H9 (cell line): Measurements from ENCODE around the gene OMP. TPM values are rescaled to one million over a fixed set of nuclear protein-coding genes. Genes with fewer than 3 reads are reported as not detected.

Experiments
- DNase-seq: peaks from one replicate; pipeline ENCODE4 v3.0.0-alpha.2; 2017
- H2AFZ ChIP-seq: one replicate; pipeline ENCODE4 v1.6.1; 2013; ENCODE audit warnings: mild to moderate bottlenecking, low read length, control low read depth, moderate library complexity
- H2AK5ac ChIP-seq: 2 replicates; pipeline ENCODE4 v1.6.1; 2013; ENCODE audit warnings: low read length, control low read depth, mixed read lengths; ENCODE audit not compliant: insufficient read length
- H2BK120ac ChIP-seq: one replicate; pipeline ENCODE4 v1.6.1; 2013; ENCODE audit warnings: low read depth, mild to moderate bottlenecking, low read length, control low read depth, inconsistent platforms; ENCODE audit not compliant: poor library complexity, severe bottlenecking
- H2BK12ac ChIP-seq: 2 replicates; pipeline ENCODE4 v1.6.1; 2013; ENCODE audit warnings: low read length, control low read depth, mixed read lengths, low read depth; ENCODE audit not compliant: insufficient read length
- H2BK15ac ChIP-seq: 2 replicates; pipeline ENCODE4 v1.6.1; 2013; ENCODE audit warnings: low read depth, low read length, control low read depth
- H2BK20ac ChIP-seq: one replicate; pipeline ENCODE4 v1.6.1; 2013; ENCODE audit warnings: low read depth, mild to moderate bottlenecking, low read length, control low read depth, inconsistent platforms; ENCODE audit not compliant: poor library complexity, severe bottlenecking
- H2BK5ac ChIP-seq: 2 replicates; pipeline ENCODE4 v1.6.1; 2013; ENCODE audit warnings: low read length, control low read depth, mixed read lengths; ENCODE audit not compliant: insufficient read length
- H3K14ac ChIP-seq: 2 replicates; pipeline ENCODE4 v1.6.1; 2013; ENCODE audit warnings: low read length, control low read depth; ENCODE audit not compliant: insufficient read depth
- H3K18ac ChIP-seq: 2 replicates; pipeline ENCODE4 v1.6.1; 2013; ENCODE audit warnings: low read depth, mild to moderate bottlenecking, mixed read lengths, low read length, control low read depth; ENCODE audit not compliant: insufficient read length
- H3K23ac ChIP-seq: 2 replicates; pipeline ENCODE4 v1.6.1; 2013; ENCODE audit warnings: low read length, control low read depth, mixed read lengths, low read depth; ENCODE audit not compliant: insufficient read length
- H3K23me2 ChIP-seq: 2 replicates; pipeline ENCODE4 v1.6.1; 2013; ENCODE audit warnings: low read depth, mild to moderate bottlenecking, mixed read lengths, low read length, control low read depth; ENCODE audit not compliant: insufficient read length, poor library complexity, severe bottlenecking
- H3K27ac ChIP-seq: 2 replicates; pipeline ENCODE4 v1.5.1; 2013; ENCODE audit warnings: low read length, control low read depth, mixed read lengths, low read depth; ENCODE audit not compliant: insufficient read length
- H3K27me3 ChIP-seq: 2 replicates; pipeline ENCODE4 v1.6.1; 2013; ENCODE audit warnings: low read length, control low read depth, inconsistent platforms; ENCODE audit not compliant: insufficient read depth
- H3K4ac ChIP-seq: 2 replicates; pipeline ENCODE4 v1.6.1; 2013; ENCODE audit warnings: low read depth, mild to moderate bottlenecking, control low read depth, inconsistent platforms, low read length, moderate library complexity
- H3K4me1 ChIP-seq: 2 replicates; pipeline ENCODE4 v1.6.1; 2013; ENCODE audit warnings: low read length, control low read depth, inconsistent platforms; ENCODE audit not compliant: insufficient read depth
- H3K4me2 ChIP-seq: 2 replicates; pipeline ENCODE4 v1.6.1; 2013; ENCODE audit warnings: low read length, control low read depth, mixed read lengths; ENCODE audit not compliant: insufficient read length, insufficient read depth
- H3K56ac ChIP-seq: 2 replicates; pipeline ENCODE4 v1.6.1; 2013; ENCODE audit warnings: low read depth, mild to moderate bottlenecking, mixed read lengths, low read length, control low read depth; ENCODE audit not compliant: insufficient read length
- H3K79me1 ChIP-seq: 2 replicates; pipeline ENCODE4 v1.6.1; 2013; ENCODE audit warnings: low read depth, mild to moderate bottlenecking, moderate library complexity, low read length, control low read depth, inconsistent platforms; ENCODE audit not compliant: insufficient read depth, poor library complexity, severe bottlenecking
- H3K79me2 ChIP-seq: 2 replicates; pipeline ENCODE4 v1.6.1; 2013; ENCODE audit warnings: low read length, control low read depth, inconsistent platforms; ENCODE audit not compliant: insufficient read depth
- H3K9ac ChIP-seq: 2 replicates; pipeline ENCODE4 v1.6.1; 2013; ENCODE audit warnings: low read length, control low read depth, mixed read lengths; ENCODE audit not compliant: insufficient read length; ENCODE audit errors: extremely low read depth
- H3K9me3 ChIP-seq: one replicate; pipeline ENCODE4 v1.6.1; 2013; ENCODE audit warnings: low read depth, low read length, inconsistent platforms; ENCODE audit not compliant: control insufficient read depth
- H3T11ph ChIP-seq: one replicate; pipeline ENCODE4 v1.6.1; 2013; ENCODE audit warnings: mild to moderate bottlenecking, low read length, control low read depth, inconsistent platforms
- H4K20me1 ChIP-seq: one replicate; pipeline ENCODE4 v1.6.1; 2013; ENCODE audit not compliant: control insufficient read depth, insufficient read length, insufficient read depth
- H4K5ac ChIP-seq: 2 replicates; pipeline ENCODE4 v1.6.1; 2013; ENCODE audit warnings: low read depth, mild to moderate bottlenecking, mixed read lengths, low read length, control low read depth; ENCODE audit not compliant: insufficient read length
- H4K8ac ChIP-seq: replicated peaks from 2 replicates; pipeline ENCODE4 v1.6.1; 2013; ENCODE audit warnings: low read length, control low read depth, mixed read lengths, low read depth; ENCODE audit not compliant: insufficient read length
- H4K91ac ChIP-seq: 2 replicates; pipeline ENCODE4 v1.6.1; 2013; ENCODE audit warnings: low read depth, mild to moderate bottlenecking, moderate library complexity, mixed read lengths, low read length, control low read depth; ENCODE audit not compliant: insufficient read length
- H3K27ac Mint-ChIP-seq, 3 experiments: 2 replicates in 2 of 3; 3 replicates in 1 of 3; pipeline ENCODE4 v1.8.0; 2020 to 2021; ENCODE audit warnings: mixed read lengths in 3 of 3, mild to moderate bottlenecking in 1 of 3, moderate library complexity in 1 of 3
- H3K27me3 Mint-ChIP-seq: 2 replicates; pipeline ENCODE4 v1.8.0; 2021; ENCODE audit warnings: low read depth, mild to moderate bottlenecking, moderate library complexity, mixed read lengths
- H3K36me3 Mint-ChIP-seq, 3 experiments: 2 replicates in 2 of 3; 3 replicates in 1 of 3; pipeline ENCODE4 v1.8.0; 2020 to 2021; ENCODE audit warnings: low read depth in 3 of 3, mixed read lengths in 3 of 3; ENCODE audit not compliant: insufficient read depth in 1 of 3
- H3K4me1 Mint-ChIP-seq, 2 experiments: 2 replicates each; pipeline ENCODE4 v1.8.0; 2020; ENCODE audit warnings: mixed read lengths in 2 of 2
- H3K4me3 Mint-ChIP-seq, 2 experiments: 2 replicates in 1 of 2; 3 replicates in 1 of 2; pipeline ENCODE4 v1.8.0; 2020 to 2021; ENCODE audit warnings: mild to moderate bottlenecking in 2 of 2, mixed read lengths in 2 of 2, moderate library complexity in 1 of 2
- H3K9me3 Mint-ChIP-seq, 2 experiments: 2 replicates in 1 of 2; 3 replicates in 1 of 2; pipeline ENCODE4 v1.8.0; 2020; ENCODE audit warnings: mild to moderate bottlenecking in 2 of 2, mixed read lengths in 2 of 2, moderate library complexity in 1 of 2
- CTCF ChIP-seq: fragments of 200-600 bp; sonication (generic); conservative IDR thresholded peaks from 3 replicates; pipeline ENCODE4 v1.8.0; 2021; ENCODE audit warnings: antibody characterized with exemption, mild to moderate bottlenecking
- total RNA-seq: library from RNA; stranded (reverse); gene quantifications from 2 replicates; pipeline ENCODE4 v1.2.1, GENCODE V29; 2021

The OMP gene
- total RNA-seq, 1 experiment from 2014 or later, result not detected

GRCh38 chr11:77062924-77063323 lies 39.7 kb upstream of the OMP start:
- Histone ChIP-seq H3K23me2 (peaks cover 10% of the 10 kb centered on the region), H2AFZ (no peak overlapping the region), H4K91ac (no peak overlapping the region), H2BK5ac (no peak overlapping the region), H2BK120ac (no peak overlapping the region), H3K14ac (no peak overlapping the region), H4K20me1 (no peaks in the 10 kb centered on the region), H3K4ac (no peak overlapping the region), H3K4me1 (no peaks in the 10 kb centered on the region), H3K27ac (no peak overlapping the region), H2BK12ac (no peak overlapping the region), H4K5ac (no peak overlapping the region), H3K27me3 (no peaks in the 10 kb centered on the region), H3K56ac (no peak overlapping the region), H4K8ac (no peak overlapping the region), H3K23ac (no peak overlapping the region), H3K9ac (no peak overlapping the region), H3K79me1 (no peaks in the 10 kb centered on the region), H2BK15ac (no peak overlapping the region), H3K18ac (no peak overlapping the region), H3K4me2 (no peak overlapping the region), H2AK5ac (no peak overlapping the region), H2BK20ac (no peak overlapping the region), H3K9me3 (no peaks in the 10 kb centered on the region), H3K79me2 (0 out of 2 replicates have a peak, but pooled peaks cover 2% of the 10 kb centered on the region), H3T11ph (no peak overlapping the region)
- no peak overlapping the region for H3K4me3 Mint-ChIP-seq
- H3K27me3 Mint-ChIP-seq, result peaks cover 17% of the 10 kb centered on the region
- TF ChIP-seq CTCF, result peak; percentile 55
- peak; percentile 30 for DNase-seq
- H3K36me3 Mint-ChIP-seq, result no peaks in the 10 kb centered on the region
- peaks cover 6 to 7% of the 10 kb centered on the region in 2 experiments; a peak in 2 of 5 replicates for H3K9me3 Mint-ChIP-seq
- peaks cover 15 to 17% of the 10 kb centered on the region in 2 experiments for H3K4me1 Mint-ChIP-seq
- H3K27ac Mint-ChIP-seq, result no peak overlapping the region
